A549 (cell line): ENCODE measurements around the gene ZNF700. TPM values are rescaled to one million over a fixed set of nuclear protein-coding genes. Genes with fewer than 3 reads are reported as not detected.

ENCODE experiments used
- ATAC-seq, 2 experiments: fragments of 200-7000 bp in 1 of 2; fragments of >200 bp in 1 of 2; cut with Nextera tagmentation in 1 of 2; cut with Tn5 transposase in 1 of 2; 3 replicates each; pipeline versions ENCODE4 v1.8.0 to v1.9.1; 2018 to 2020; ENCODE audit warnings: mild to moderate bottlenecking in 1 of 2, moderate library complexity in 1 of 2
- CTCF ChIA-PET: fragments of 300-600 bp; sonication (Branson Sonifier 250); formaldehyde crosslinking; extraction: SDS; loops from one replicate; lab custom pipeline; 2021; ENCODE audit warnings: antibody characterized with exemption, inconsistent platforms; lab: Yijun Ruan, JAX
- POLR2A ChIA-PET: fragments of 350-600 bp; formaldehyde crosslinking; extraction: SDS; loops from one replicate; lab custom pipeline; 2021; ENCODE audit warnings: antibody characterized with exemption, inconsistent platforms; lab: Yijun Ruan, JAX
- DNase-seq, 2 experiments: peaks; one replicate each; pipeline versions ENCODE4 v3.0.0 to v3.0.0-alpha.2; 2011 to 2016; ENCODE audit warnings: low read depth in 1 of 2, low spot score in 1 of 2
- FAIRE-seq: peaks from 2 replicates; lab custom pipeline; 2011; peaks lifted over from hg19 to GRCh38; lab: Jason Lieb, UNC
- H3K27ac ChIP-seq, 2 experiments: fragments of >200 bp; sonication (Bioruptor Twin); formaldehyde crosslinking; 3 replicates each; pipeline ENCODE4 v1.5.1; 2016 to 2017
- H3K4me1 ChIP-seq: fragments of >200 bp; sonication (Bioruptor Twin); formaldehyde crosslinking; 3 replicates; pipeline ENCODE4 v1.6.1; 2016
- H3K4me2 ChIP-seq: fragments of >200 bp; sonication (Bioruptor Twin); formaldehyde crosslinking; 3 replicates; pipeline ENCODE4 v1.6.1; 2016
- H3K4me3 ChIP-seq: fragments of >200 bp; sonication (Bioruptor Twin); formaldehyde crosslinking; 3 replicates; pipeline ENCODE4 v1.5.1; 2016
- H3K9me3 ChIP-seq: fragments of >200 bp; sonication (Bioruptor Twin); formaldehyde crosslinking; 3 replicates; pipeline ENCODE4 v1.6.1; 2016
- ATOH8 ChIP-seq: fragments of 250-450 bp; sonication (Bioruptor Pico); IDR thresholded peaks from 2 replicates; pipeline ENCODE4 v1.5.0; 2020; ENCODE audit warnings: low read depth, mild to moderate bottlenecking, moderate library complexity
- BHLHE40 ChIP-seq: IDR thresholded peaks from 2 replicates; pipeline ENCODE4 v1.6.1; 2012; ENCODE audit warnings: low read depth, low read length, inconsistent platforms
- CBX8 ChIP-seq: fragments of 200-600 bp; sonication (generic); IDR thresholded peaks from 2 replicates; pipeline ENCODE4 v1.6.1; 2016
- CHD2 ChIP-seq: fragments of 150-350 bp; IDR thresholded peaks from 2 replicates; pipeline ENCODE4 v1.6.1; 2014; ENCODE audit warnings: low read length; ENCODE audit not compliant: partially characterized antibody
- CTCF ChIP-seq: fragments of >200 bp; sonication (Bioruptor Twin); formaldehyde crosslinking; IDR thresholded peaks from 3 replicates; pipeline ENCODE4 v1.5.1; 2016
- EHMT2 ChIP-seq: fragments of 200-600 bp; sonication (generic); IDR thresholded peaks from 2 replicates; pipeline ENCODE4 v1.6.1; 2016; ENCODE audit warnings: antibody characterized with exemption, low read depth, mild to moderate bottlenecking, moderate library complexity
- ELK1 ChIP-seq: fragments of 150-350 bp; IDR thresholded peaks from 2 replicates; pipeline ENCODE4 v1.6.1; 2014; ENCODE audit warnings: low read depth, mild to moderate bottlenecking, low read length
- EP300 ChIP-seq, 2 experiments: fragments of >200 bp; sonication (Bioruptor Twin); formaldehyde crosslinking; IDR thresholded peaks; 2 replicates in 1 of 2; 3 replicates in 1 of 2; pipeline ENCODE4 v1.6.1; 2016 to 2017
- HES2 ChIP-seq: fragments of >200 bp; sonication (Bioruptor Twin); formaldehyde crosslinking; IDR thresholded peaks from 2 replicates; pipeline ENCODE4 v1.6.1; 2016
- HEYL ChIP-seq: fragments of 250-450 bp; sonication (Bioruptor Pico); IDR thresholded peaks from 2 replicates; pipeline ENCODE4 v1.8.0; 2021; ENCODE audit warnings: mild to moderate bottlenecking, moderate library complexity
- HOXA7 ChIP-seq: fragments of 250-450 bp; sonication (Bioruptor Pico); IDR thresholded peaks from 2 replicates; pipeline ENCODE4 v1.5.0; 2020; ENCODE audit warnings: mild to moderate bottlenecking, moderate library complexity
- HOXB13 ChIP-seq: fragments of 250-450 bp; sonication (Bioruptor Pico); IDR thresholded peaks from 2 replicates; pipeline ENCODE4 v1.5.0; 2020; ENCODE audit warnings: low read depth, mild to moderate bottlenecking, moderate library complexity
- MAX ChIP-seq: IDR thresholded peaks from 2 replicates; pipeline ENCODE4 v1.6.1; 2012
- MAZ ChIP-seq: fragments of 150-350 bp; IDR thresholded peaks from 2 replicates; pipeline ENCODE4 v1.6.1; 2014; ENCODE audit warnings: antibody characterized with exemption, low read depth, low read length, borderline replicate concordance
- PBX3 ChIP-seq: IDR thresholded peaks from 2 replicates; pipeline ENCODE4 v1.6.1; 2012
- PHF8 ChIP-seq: fragments of 200-600 bp; sonication (generic); IDR thresholded peaks from 2 replicates; pipeline ENCODE4 v1.6.1; 2016; ENCODE audit warnings: low read depth, mild to moderate bottlenecking, antibody characterized with exemption, moderate library complexity, borderline replicate concordance
- RAD21 ChIP-seq, 2 experiments: fragments of >200 bp in 1 of 2; sonication (Bioruptor Twin) in 1 of 2; formaldehyde crosslinking in 1 of 2; IDR thresholded peaks in 1 of 2; conservative IDR thresholded peaks in 1 of 2; 2 replicates in 1 of 2; 3 replicates in 1 of 2; pipeline ENCODE4 v1.6.1; 2012 to 2018; ENCODE audit warnings: inconsistent platforms in 1 of 2
- RCOR1 ChIP-seq: fragments of 150-350 bp; IDR thresholded peaks from 2 replicates; pipeline ENCODE4 v1.6.1; 2014; ENCODE audit warnings: antibody characterized with exemption, low read length, low read depth
- SMC3 ChIP-seq: fragments of >200 bp; sonication (Bioruptor Twin); formaldehyde crosslinking; IDR thresholded peaks from 3 replicates; pipeline ENCODE4 v1.6.1; 2018; ENCODE audit warnings: inconsistent platforms
- SREBF2 ChIP-seq: fragments of 450-650 bp; IDR thresholded peaks from 2 replicates; pipeline ENCODE4 v1.6.1; 2014; ENCODE audit warnings: mild to moderate bottlenecking, moderate library complexity
- ZFP36 ChIP-seq: fragments of 450-650 bp; IDR thresholded peaks from 2 replicates; pipeline ENCODE4 v1.6.1; 2014; ENCODE audit warnings: borderline replicate concordance; ENCODE audit not compliant: partially characterized antibody
- ZSCAN20 ChIP-seq: fragments of 250-450 bp; sonication (Bioruptor Pico); IDR thresholded peaks from 2 replicates; pipeline ENCODE4 v1.8.0; 2022; ENCODE audit warnings: mild to moderate bottlenecking, moderate library complexity
- WGBS: methylation state at CpG from one replicate; pipeline ENCODE4 v1.1.6; 2017; ENCODE audit errors: missing lambda C conversion rate; 5-methylcytosine and 5-hydroxymethylcytosine counted together
- polyA plus RNA-seq, 4 experiments: library from polyadenylated mRNA; depleted of rRNA in 3 of 4; stranded (reverse); fragments of >200 nt; fragmentation: RNase III in 1 of 4; extraction: RNeasy Plus Mini Kit Qiagen cat#74134 plus additional on column Dnase treatment in 1 of 4; gene quantifications; 2 replicates in 3 of 4; 3 replicates in 1 of 4; pipeline ENCODE4 v1.2.3, GENCODE V29; 2011 to 2017

Gene ZNF700
- polyA plus RNA-seq, 2 of the 4 experiments (the other 2 are of a cell fraction), result 0.30 to 0.43 TPM

- DNase-seq (no peak), ATAC-seq (no peak), FAIRE-seq (no peak)
- ChIA-PET CTCF (no interaction called here), POLR2A (no interaction called here)
- 19% methylated on average over 4 of the region's 4 CpGs for WGBS
- Histone ChIP-seq H3K4me1 (no peaks in the 10 kb centered on the region), H3K9me3 (peaks cover 7% of the 10 kb centered on the region), H3K27ac (no peak overlapping the region), H3K4me2 (no peak overlapping the region), H3K4me3 (no peak overlapping the region)
- TF ChIP-seq RAD21 (conservative IDR thresholded peaks at IDR 0.05 in 1 of 2, IDR thresholded peaks at IDR 0.05 in 1 of 2) (no peak), PHF8 (no peak), MAX (no peak), ATOH8 (no peak), SREBF2 (no peak), HEYL (CRISPR knock-in tag) (no peak), ZSCAN20 (no peak), ZFP36 (no peak), HOXB13 (CRISPR knock-in tag) (no peak), RCOR1 (no peak), MAZ (no peak), CBX8 (no peak), HES2 (no peak), CHD2 (no peak), SMC3 (no peak)
Observed at GRCh38 chr19:11944656-11945055, 19.7 kb downstream of the ZNF700 start.

GRCh38 chr19:11948646-11949045, 23.7 kb downstream of the ZNF700 start:
- FAIRE-seq (no peak), ATAC-seq (no peak), DNase-seq (no peak)
- 23% methylated on average over 3 of the region's 3 CpGs for WGBS
- TF ChIP-seq BHLHE40 (no peak), CTCF (no peak), ELK1 (no peak), HOXA7 (CRISPR knock-in tag) (no peak), PBX3 (no peak), EP300 (IDR thresholded peaks at IDR 0.05) (no peak), EHMT2 (no peak)
- Histone ChIP-seq H3K9me3 (peaks cover 17% of the 10 kb centered on the region), H3K4me1 (no peaks in the 10 kb centered on the region), H3K4me3 (no peak overlapping the region), H3K4me2 (no peak overlapping the region), H3K27ac (no peak overlapping the region)
- ChIA-PET POLR2A (no interaction called here), CTCF (no interaction called here)
